K562 (cell line): ENCODE data around the gene NMRK1.

ENCODE experiments used
- CBX3 ChIP-seq, 2 experiments: IDR thresholded peaks; 1 replicate in 1 of 2; 2 replicates in 1 of 2; pipeline ENCODE4 v1.6.1; 2012; ENCODE audit warnings: inconsistent platforms in 2 of 2, low read length in 2 of 2, borderline replicate concordance in 1 of 2, control low read depth in 1 of 2
- CREM ChIP-seq: IDR thresholded peaks from 2 replicates; pipeline ENCODE4 v1.6.1; 2014; ENCODE audit warnings: antibody characterized with exemption, low read depth
- EP300 ChIP-seq: IDR thresholded peaks from 2 replicates; pipeline ENCODE4 v1.6.1; 2012; ENCODE audit warnings: low read length, improper control_type of control experiment
- NR3C1 ChIP-seq: sonication (generic); formaldehyde crosslinking; IDR thresholded peaks from 2 replicates; pipeline ENCODE4 v1.8.1; 2022; ENCODE audit warnings: missing genetic modification reagents
- POLR2AphosphoS5 ChIP-seq: IDR thresholded peaks from 2 replicates; pipeline ENCODE4 v1.6.1; 2011; ENCODE audit warnings: mild to moderate bottlenecking, low read depth, low read length, moderate library complexity; ENCODE audit not compliant: control insufficient read depth, insufficient read depth
- RFX1 ChIP-seq: fragments of 450-650 bp; IDR thresholded peaks from 2 replicates; pipeline ENCODE4 v1.6.1; 2016; ENCODE audit warnings: mild to moderate bottlenecking, moderate library complexity
- RFX7 ChIP-seq: fragments of 250-450 bp; sonication (Bioruptor Pico); IDR thresholded peaks from 2 replicates; pipeline ENCODE4 v1.5.1; 2021; ENCODE audit warnings: mild to moderate bottlenecking
- SP1 ChIP-seq: sonication (generic); formaldehyde crosslinking; IDR thresholded peaks from 2 replicates; pipeline ENCODE4 v1.8.1; 2022; ENCODE audit warnings: mild to moderate bottlenecking, missing genetic modification reagents
- TCF7L2 ChIP-seq: fragments of 150-350 bp; IDR thresholded peaks from 2 replicates; pipeline ENCODE4 v1.6.1; 2016; ENCODE audit warnings: low read depth, mild to moderate bottlenecking, low read length, moderate library complexity
- TEAD4 ChIP-seq, 2 experiments: sonication (generic) in 1 of 2; formaldehyde crosslinking in 1 of 2; IDR thresholded peaks; 2 replicates each; pipeline versions ENCODE4 v1.6.1 to v1.8.0; 2012 to 2022; ENCODE audit warnings: borderline replicate concordance in 1 of 2, inconsistent platforms in 1 of 2, low read length in 1 of 2, mild to moderate bottlenecking in 1 of 2, missing genetic modification reagents in 1 of 2
- YY1 ChIP-seq, 3 experiments: IDR thresholded peaks; 2 replicates each; pipeline ENCODE4 v1.6.1; 2011; ENCODE audit warnings: low read length in 2 of 3, mild to moderate bottlenecking in 2 of 3, moderate library complexity in 2 of 3, borderline replicate concordance in 1 of 3, control low read depth in 1 of 3, low read depth in 1 of 3; ENCODE audit not compliant: insufficient read depth in 3 of 3, insufficient replicate concordance in 2 of 3, control insufficient read depth in 1 of 3, insufficient read length in 1 of 3; ENCODE audit errors: extremely low read depth in 1 of 3
- ZNF830 ChIP-seq: fragments of 250-450 bp; sonication (Bioruptor Pico); IDR thresholded peaks from 2 replicates; pipeline ENCODE4 v1.5.0; 2021; ENCODE audit warnings: mild to moderate bottlenecking
- TF ChIP-seq, protein P1 (sequence below), 3 experiments: IDR thresholded peaks in 2 of 3; conservative IDR thresholded peaks in 1 of 3; 2 replicates each; pipeline ENCODE4 v1.5.1; 2011 to 2012; ENCODE audit warnings: low read length in 3 of 3, mild to moderate bottlenecking in 3 of 3, control low read depth in 2 of 3, improper control_type of control experiment in 1 of 3, inconsistent platforms in 1 of 3, low read depth in 1 of 3, mixed read lengths in 1 of 3, moderate library complexity in 1 of 3; ENCODE audit not compliant: insufficient read depth in 2 of 3
- TF ChIP-seq, protein P2 (sequence below): fragments of 450-650 bp; IDR thresholded peaks from 2 replicates; pipeline ENCODE4 v1.6.1; 2018; ENCODE audit not compliant: partially characterized antibody

DNA sequence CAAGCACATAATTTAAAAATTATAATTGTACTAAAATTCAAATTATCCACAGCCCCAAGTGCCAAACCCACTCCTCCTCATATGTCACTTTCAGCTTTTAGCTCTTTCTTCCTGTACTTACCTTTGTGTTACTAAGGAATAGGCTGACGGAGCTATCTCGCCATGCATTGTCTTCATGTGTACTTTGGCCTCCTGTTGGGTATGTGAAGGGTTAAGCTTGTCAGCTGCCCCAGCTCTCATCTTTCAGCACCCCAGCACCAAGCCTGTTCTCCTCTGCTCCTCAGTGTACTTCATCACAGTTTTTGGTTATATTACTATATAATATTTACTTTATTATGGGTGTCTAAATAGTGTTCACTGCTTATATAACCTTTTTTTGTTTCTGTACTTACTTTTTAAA, 46.5 kb upstream of the NMRK1 start:
- TF ChIP-seq SP1 (CRISPR knock-in tag) (no peak), RFX7 (CRISPR knock-in tag) (no peak), NR3C1 (no peak), TEAD4 (IDR thresholded peaks at IDR 0.05; ENCODE audit: low read length) (no peak), TEAD4 (CRISPR knock-in tag; IDR thresholded peaks at IDR 0.05; ENCODE audit: borderline replicate concordance) (no peak), CREM (no peak), CBX3 (IDR thresholded peaks at IDR 0.05; ENCODE audit: borderline replicate concordance in 1 of 2, low read length in 2 of 2) (no peak), ZNF830 (CRISPR knock-in tag) (no peak), RFX1 (no peak), EP300 (no peak), TCF7L2 (no peak), YY1 (IDR thresholded peaks at IDR 0.05; ENCODE audit: borderline replicate concordance in 1 of 3, control insufficient read depth in 1 of 3, extremely low read depth in 1 of 3, insufficient read depth in 3 of 3, insufficient read length in 1 of 3, insufficient replicate concordance in 2 of 3, low read depth in 1 of 3, low read length in 2 of 3) (no peak), POLR2AphosphoS5 (no peak)
- TF ChIP-seq, protein P1, sequence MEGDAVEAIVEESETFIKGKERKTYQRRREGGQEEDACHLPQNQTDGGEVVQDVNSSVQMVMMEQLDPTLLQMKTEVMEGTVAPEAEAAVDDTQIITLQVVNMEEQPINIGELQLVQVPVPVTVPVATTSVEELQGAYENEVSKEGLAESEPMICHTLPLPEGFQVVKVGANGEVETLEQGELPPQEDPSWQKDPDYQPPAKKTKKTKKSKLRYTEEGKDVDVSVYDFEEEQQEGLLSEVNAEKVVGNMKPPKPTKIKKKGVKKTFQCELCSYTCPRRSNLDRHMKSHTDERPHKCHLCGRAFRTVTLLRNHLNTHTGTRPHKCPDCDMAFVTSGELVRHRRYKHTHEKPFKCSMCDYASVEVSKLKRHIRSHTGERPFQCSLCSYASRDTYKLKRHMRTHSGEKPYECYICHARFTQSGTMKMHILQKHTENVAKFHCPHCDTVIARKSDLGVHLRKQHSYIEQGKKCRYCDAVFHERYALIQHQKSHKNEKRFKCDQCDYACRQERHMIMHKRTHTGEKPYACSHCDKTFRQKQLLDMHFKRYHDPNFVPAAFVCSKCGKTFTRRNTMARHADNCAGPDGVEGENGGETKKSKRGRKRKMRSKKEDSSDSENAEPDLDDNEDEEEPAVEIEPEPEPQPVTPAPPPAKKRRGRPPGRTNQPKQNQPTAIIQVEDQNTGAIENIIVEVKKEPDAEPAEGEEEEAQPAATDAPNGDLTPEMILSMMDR (IDR thresholded peaks at IDR 0.05 in 2 of 3, conservative IDR thresholded peaks at IDR 0.05 in 1 of 3; ENCODE audit: insufficient read depth in 2 of 3, low read depth in 1 of 3, low read length in 3 of 3): no peak
- TF ChIP-seq, protein P2, sequence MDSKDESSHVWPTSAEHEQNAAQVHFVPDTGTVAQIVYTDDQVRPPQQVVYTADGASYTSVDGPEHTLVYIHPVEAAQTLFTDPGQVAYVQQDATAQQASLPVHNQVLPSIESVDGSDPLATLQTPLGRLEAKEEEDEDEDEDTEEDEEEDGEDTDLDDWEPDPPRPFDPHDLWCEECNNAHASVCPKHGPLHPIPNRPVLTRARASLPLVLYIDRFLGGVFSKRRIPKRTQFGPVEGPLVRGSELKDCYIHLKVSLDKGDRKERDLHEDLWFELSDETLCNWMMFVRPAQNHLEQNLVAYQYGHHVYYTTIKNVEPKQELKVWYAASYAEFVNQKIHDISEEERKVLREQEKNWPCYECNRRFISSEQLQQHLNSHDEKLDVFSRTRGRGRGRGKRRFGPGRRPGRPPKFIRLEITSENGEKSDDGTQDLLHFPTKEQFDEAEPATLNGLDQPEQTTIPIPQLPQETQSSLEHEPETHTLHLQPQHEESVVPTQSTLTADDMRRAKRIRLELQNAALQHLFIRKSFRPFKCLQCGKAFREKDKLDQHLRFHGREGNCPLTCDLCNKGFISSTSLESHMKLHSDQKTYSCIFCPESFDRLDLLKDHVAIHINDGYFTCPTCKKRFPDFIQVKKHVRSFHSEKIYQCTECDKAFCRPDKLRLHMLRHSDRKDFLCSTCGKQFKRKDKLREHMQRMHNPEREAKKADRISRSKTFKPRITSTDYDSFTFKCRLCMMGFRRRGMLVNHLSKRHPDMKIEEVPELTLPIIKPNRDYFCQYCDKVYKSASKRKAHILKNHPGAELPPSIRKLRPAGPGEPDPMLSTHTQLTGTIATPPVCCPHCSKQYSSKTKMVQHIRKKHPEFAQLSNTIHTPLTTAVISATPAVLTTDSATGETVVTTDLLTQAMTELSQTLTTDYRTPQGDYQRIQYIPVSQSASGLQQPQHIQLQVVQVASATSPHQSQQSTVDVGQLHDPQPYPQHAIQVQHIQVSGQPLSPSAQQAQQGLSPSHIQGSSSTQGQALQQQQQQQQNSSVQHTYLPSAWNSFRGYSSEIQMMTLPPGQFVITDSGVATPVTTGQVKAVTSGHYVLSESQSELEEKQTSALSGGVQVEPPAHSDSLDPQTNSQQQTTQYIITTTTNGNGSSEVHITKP: no peak
